Subcutaneous adipose tissue (tissue), 4 donors: ENCODE measurements around the gene MITF. TPM values are rescaled to one million over a fixed set of nuclear protein-coding genes. Genes with fewer than 3 reads are reported as not detected.

Experiments
- CTCF ChIP-seq: fragments of 450-650 bp; IDR thresholded peaks from one replicate; pipeline ENCODE4 v1.5.1; 2016; ENCODE audit warnings: low read depth, mild to moderate bottlenecking, control low read depth, antibody characterized with exemption, moderate library complexity
- total RNA-seq, 4 donors: library from RNA; depleted of rRNA; stranded (reverse); fragments of >200 nt; gene quantifications; one replicate each; pipeline ENCODE4 v1.1.0, GENCODE V29; 2016

The MITF gene
- total RNA-seq, 4 donors from 2014 or later = 19.6 to 60.3 (median 32.5) TPM

GRCh38 chr3:69901802-69902201 is 162.5 kb downstream of the MITF start:
- TF ChIP-seq CTCF = no peak

- no peak for TF ChIP-seq CTCF
Measured at GRCh38 chr3:69902386-69902785, 163.1 kb downstream of the MITF start.

- no peak for TF ChIP-seq CTCF
Measured at GRCh38 chr3:69906351-69906966, 167.2 kb downstream of the MITF start.

GRCh38 chr3:69907554-69907953 is 168.3 kb downstream of the MITF start:
- no peak for TF ChIP-seq CTCF

GRCh38 chr3:69913422-69913821 is 174.2 kb downstream of the MITF start:
- no peak for TF ChIP-seq CTCF

- TF ChIP-seq CTCF = no peak
Measured at GRCh38 chr3:69914395-69914794, 175.1 kb downstream of the MITF start.

- TF ChIP-seq CTCF = no peak
Measured at GRCh38 chr3:69915726-69916125, 176.5 kb downstream of the MITF start.
